ENCODE data around the gene SEPTIN11.

SEPTIN11 gene

DNA sequence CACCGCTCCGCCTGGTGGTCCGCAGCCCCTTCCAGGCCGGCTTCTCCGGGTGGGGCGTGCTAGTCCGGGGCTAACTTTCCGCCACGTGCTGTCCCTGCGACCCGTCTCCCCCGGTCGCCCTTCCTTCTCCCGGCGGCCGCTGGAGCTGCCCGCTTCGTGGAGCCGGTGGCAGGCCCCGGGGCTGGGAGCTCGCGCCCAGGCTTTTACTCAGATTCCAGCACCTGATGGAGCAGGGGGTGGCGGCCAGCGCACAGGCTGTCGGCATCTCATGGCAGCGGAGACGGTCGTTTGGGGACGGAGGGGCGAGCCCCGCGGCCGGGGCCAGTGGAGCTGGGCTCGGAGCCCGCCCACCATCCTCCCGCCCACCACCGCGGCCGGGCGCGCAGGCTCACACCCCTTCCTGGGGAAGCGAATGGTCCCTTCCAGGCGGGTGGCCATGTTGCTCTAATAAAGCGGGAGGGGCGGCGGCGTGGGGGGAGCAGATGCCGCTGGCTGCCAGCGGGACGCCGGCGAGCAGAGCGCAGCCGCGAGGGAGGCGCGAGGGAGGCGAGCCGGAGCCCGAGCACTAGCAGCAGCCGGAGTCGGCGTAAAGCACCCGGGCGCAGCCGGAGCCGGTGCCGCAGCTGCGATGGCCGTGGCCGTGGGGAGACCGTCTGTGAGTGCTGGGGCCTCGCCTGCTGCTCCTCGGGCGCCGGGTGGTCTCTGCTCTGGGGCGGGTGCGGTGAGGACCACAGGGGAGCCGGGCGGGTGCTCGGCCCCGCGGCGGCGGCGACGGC lies at the start of gene SEPTIN11:
TSS of gene SEPTIN11 (plus strand) at position 477 of the 776 bp plus-strand sequence. CDS start at position 629, 152 bp downstream.
- DNase-seq (ENCODE audit: low read depth in 2 of 2), result peak; percentile 73 to 76

DNA sequence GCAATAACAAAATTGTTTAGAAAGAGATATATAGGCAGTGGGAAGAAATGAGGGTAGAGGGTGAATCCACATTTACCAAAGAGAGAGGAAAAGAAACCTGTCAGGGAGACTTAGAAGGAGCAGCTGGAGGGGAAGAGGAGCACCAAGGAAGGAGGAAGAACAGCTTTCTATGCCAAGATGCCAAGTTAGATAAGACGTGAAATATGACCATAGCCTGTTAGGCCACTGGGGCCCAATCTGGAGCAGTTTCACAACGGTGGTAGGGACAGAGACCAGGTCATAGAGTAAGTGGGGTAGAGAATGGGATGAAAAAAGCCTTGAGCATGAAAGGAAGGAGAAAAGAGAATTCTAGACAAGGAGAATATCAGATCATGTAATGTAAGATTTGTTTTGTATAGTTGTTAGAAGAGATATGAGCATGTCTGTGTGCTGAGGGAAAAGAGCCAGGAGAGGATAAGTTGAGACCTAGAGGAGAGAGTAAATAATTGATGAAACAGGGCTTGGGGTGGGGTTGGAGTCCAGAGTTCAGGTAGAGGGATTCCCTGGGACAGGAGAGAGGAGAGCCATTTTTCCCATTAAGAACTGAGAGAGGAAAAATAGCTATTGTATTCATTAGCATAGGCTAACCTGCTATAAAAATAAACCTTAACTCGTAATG lies 47.2 kb upstream of the SEPTIN11 start:
- no peak for DNase-seq (ENCODE audit: low read depth in 2 of 2)

DNA sequence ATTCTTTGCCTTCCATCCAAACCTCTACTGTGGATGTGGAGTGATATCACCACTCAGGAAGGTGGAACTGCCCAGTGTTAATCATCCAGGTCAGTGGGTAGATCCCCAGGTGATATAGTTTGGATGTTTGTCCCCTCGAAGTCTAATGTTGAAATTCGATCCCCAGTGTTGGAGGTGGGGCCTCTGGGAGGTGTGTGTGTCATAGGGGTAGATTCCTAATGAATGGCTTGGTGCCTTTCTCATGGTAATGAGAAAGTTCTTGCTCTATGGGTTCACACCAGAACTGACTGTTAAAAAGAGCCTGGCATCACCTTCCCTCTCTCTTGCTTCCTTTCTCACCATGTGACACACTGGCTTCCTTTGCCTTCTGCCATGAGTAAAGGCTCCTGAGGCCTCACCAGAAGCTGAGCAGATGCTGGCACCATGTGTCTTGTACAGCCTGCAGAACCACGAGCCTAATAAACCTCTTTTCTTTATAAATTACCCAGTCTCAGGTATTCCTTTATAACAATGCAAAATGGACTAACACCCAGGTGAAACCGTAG lies 44.8 kb upstream of the SEPTIN11 start:
- DNase-seq (ENCODE audit: low read depth in 2 of 2), result no peak

DNA sequence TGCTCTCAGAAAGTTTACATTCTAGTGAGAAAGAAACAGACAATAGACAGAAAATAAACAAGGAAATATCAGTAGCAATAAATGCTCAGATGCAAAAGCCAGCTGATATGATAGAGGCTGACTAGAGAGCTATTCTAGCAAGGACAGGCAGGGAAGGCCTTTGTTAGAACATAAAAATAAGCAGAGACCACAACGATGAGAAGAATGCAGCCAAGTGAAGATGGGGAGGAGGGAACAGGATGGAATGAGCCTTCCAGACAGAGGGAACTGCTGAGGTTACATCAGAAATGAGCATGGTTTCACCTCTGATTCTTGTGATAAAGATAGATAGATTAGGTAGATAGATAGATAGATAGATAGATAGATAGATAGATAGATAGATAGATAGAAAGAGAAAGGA lies 44.0 kb upstream of the SEPTIN11 start:
- no peak for DNase-seq (ENCODE audit: low read depth in 2 of 2)

DNA sequence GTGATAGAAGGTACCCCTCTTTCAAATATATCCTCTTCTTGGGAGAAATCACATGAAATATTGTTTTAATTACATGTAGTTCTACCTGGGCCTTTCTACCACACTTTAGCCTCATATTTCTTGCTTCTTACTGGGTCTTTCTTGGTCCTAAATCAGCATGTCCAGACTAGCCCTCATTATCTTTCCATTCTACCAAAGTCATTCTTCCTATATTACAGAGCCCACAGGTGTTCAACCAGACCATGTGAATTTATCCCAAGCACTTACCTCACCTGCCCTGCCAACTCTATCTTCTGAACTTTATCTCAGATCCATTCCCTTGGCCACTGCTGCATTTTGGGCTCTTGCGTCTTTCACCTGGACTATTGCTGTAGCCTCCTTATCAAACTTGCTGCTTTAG lies 39.8 kb upstream of the SEPTIN11 start:
- DNase-seq (ENCODE audit: low read depth in 2 of 2), result no peak

DNA sequence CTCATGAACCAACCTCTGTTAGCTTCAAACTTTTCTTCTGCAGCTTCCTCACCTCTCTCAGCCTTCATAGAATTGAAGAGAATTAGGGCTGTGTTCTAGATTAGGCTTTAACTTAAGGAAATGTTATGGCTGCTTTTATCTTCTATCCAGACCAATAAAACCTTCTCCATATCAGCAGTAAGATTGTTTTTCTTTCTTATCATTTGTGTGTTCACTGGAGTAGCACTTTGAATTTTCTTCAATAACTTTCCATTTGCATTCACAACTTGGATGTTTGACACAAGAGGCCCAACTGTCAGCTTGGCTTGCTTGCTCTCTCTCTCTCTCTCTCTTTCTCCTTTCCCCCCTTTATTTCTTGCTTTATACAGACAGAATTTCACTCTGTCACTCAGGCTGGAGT lies 28.8 kb upstream of the SEPTIN11 start:
- DNase-seq (ENCODE audit: low read depth in 2 of 2), result no peak

DNA sequence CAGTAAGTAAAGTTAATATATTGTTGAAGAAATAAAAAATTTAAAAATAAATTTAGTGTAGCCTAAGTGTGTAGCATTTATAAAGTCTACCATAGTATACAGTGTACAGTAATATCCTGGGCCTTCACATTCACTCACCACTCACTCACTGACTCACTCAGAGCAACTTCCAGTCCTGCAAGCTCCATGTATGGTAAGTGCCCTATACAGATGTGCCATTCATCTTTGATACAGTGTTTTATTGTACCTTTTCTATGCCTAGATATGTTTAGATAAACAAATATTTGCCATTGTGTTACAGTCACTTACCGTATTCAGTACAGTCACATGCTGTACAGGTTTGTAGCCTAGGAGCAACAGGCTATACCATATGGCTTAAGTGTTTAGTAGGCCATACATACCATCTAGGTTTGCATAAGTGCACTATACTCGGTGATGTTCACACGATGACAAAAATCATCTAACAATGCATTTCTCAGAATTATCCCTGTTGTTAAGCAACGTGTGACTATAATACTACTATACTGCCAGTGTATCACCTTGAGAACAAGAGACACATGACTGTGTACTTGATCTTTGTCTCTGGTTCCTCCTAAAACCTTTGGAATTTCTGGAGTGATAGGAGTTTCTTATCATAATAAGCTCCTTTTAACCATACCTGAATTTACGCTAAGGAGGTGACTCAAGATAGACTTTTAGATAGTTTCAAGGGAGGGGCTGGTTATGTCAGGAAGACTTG lies 25.8 kb upstream of the SEPTIN11 start:
- no peak for DNase-seq (ENCODE audit: low read depth in 2 of 2)

DNA sequence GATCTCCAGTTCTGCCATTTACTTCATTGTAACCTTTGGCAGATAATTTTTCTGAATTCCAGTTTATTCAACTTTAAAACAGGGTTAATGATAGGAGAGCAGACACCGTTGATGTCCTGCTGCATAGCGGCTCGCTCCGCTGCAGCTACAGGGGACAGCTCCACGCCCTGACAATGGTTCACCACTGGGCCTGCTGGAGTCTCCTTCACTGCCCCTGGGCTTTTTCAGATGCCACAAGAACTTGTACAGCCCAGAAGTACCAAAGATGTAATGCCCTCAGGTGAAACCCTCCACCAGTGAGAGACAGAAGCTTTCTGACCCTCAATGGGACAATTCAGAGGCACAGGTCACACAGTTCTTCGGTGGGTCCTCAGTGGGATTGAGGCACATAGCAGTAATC lies 22.7 kb upstream of the SEPTIN11 start:
- DNase-seq (ENCODE audit: low read depth in 2 of 2), result no peak

DNA sequence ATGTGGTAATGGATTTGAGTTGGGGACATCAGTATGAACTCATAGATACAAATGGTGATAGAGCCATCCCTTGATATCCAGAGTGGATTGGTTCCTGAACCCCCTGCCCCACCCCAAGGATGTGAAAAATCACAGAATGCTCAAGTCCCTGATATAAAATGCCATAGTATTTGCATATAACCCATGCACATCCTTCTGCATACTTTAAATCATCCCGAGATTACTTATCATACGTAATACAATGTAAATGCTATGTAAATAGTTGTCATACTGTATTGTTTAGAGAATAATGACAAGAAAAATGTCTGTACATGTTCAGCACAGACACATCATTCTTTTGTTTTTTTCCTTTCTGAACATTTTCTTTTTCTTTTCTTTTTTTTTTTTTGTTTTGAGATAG lies 18.9 kb upstream of the SEPTIN11 start:
- DNase-seq (ENCODE audit: low read depth in 2 of 2), result no peak

DNA sequence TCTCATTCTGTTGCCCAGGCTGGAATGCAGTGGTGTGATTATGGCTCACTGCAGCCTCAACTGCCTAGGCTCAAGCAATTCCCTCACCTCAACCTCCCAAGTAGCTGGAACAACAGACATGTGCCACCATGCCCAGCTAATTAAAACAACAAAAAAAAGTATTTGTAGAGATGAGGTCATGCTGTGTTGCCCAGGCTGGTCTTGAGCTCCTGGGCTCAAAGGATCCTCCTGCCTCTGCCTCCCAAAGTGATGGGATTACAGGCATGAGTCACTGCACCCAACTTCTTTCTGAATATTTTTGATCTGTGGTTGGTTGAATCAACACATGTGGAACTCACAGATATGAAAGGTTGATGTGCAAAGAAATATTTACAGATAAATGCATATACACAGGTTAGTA lies 18.5 kb upstream of the SEPTIN11 start:
- no peak for DNase-seq (ENCODE audit: low read depth in 2 of 2)

DNA sequence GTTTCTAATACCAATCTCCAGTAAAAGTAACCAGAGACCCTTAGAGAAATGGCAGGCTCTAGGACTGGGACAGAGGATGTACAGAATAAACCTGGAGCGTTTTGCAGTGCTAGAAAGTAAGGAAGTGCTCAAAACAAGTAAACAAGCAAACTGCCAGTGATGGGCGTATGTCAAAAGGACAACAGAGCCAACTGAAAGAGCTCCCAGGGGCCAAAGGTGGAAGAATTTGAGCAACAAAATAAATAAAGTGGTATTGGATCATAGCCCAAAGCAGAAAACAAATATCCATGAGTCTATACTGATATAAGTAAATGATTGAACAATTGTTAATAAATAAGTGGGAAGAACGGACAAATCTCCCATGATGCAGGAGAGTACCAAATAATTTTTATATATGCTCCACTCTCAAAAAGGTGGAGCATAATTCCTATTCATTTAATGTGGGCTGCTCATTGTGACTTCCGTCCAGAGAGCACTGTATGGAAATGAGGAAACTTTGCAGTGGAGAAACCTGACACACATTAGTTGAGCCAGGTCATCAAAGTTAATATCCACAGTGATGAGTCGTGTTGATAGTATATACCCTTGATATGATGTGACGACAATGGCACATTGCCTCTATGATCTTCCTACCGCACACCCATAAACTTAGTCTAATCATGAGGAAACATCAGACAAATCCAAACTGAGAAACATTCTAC lies 17.8 kb upstream of the SEPTIN11 start:
- DNase-seq (ENCODE audit: low read depth in 2 of 2), result no peak

DNA sequence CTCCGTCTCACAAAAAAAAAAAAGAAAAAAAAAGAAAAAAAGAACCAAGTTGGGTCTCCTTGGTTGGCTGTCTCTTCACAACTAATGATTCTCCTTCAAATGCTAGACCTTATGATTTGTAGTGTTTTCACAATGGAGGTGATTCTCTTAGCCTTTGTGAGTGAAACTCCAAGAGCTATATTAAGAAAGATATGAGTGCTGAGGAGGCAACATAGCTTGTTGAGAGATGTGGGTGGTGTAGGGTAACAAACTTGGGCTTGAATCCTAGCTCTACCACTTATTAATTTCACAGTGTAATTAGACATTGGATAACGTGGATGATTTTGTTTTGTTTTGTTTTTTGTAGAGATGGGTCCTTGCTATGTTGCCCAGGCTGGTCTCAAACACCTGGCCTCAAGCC lies 10.4 kb upstream of the SEPTIN11 start:
- DNase-seq (ENCODE audit: low read depth in 2 of 2), result no peak

DNA sequence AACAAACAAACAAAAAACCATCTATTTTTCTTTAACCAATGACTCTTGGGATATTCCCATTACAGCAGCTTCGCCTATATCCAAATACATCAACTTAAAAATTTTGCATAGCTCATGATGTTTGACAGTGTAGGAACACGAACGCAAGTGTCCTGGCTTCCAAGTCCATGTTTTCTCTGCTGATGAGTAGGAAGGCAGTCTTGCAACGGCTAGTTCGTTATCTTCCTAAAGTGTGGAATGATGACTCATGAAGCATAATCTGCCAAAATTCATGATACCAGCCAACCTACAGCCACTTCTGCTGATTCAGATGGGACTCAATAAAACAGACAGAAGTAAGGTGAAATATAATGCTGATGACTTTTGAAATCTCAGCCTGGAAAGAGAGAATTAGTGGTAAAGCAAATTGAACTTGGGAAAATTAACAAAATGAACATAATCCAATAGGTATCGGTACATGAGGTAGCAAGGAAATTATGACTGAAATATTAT lies 6.4 kb upstream of the SEPTIN11 start:
- DNase-seq (ENCODE audit: low read depth in 2 of 2), result no peak

DNA sequence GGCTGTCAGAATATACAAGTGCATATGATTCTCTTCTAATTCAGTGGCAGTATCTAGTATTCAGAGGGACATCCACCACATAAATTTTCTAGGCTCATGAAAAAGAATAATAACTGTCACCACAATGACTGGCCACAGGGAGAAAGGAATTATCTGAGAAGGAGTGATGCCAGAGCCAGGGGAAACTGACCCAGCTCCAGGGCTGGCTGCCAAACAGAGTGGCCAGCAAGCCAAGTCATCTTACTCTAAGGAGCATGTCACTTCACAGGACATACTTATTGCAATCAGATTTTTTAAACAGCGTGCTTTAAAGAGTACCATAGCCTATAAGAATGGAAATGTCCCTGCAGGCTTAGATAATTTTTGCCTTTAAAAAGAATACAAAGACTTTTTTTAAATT lies 5.8 kb upstream of the SEPTIN11 start:
- no peak for DNase-seq (ENCODE audit: low read depth in 2 of 2)

DNA sequence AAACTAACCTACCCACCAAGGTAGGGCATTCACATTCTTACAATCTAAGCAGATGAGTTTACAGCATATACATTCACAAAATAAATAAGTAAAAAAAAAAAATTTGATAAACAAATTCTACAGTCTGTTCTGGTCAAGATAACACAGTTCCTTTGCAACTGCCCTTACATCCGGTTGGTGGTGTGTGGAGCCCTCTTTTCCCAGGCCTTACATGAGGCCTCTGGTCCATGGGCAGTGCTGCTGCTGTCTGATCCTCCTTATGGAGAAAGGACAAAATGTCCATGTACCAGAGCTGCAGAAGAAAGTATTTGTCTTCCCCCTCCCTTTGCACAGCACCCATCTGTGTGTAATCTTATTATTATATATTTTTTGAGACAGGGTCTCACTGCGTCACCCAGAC lies 2.2 kb upstream of the SEPTIN11 start:
- DNase-seq (ENCODE audit: low read depth in 2 of 2), result no peak

DNA sequence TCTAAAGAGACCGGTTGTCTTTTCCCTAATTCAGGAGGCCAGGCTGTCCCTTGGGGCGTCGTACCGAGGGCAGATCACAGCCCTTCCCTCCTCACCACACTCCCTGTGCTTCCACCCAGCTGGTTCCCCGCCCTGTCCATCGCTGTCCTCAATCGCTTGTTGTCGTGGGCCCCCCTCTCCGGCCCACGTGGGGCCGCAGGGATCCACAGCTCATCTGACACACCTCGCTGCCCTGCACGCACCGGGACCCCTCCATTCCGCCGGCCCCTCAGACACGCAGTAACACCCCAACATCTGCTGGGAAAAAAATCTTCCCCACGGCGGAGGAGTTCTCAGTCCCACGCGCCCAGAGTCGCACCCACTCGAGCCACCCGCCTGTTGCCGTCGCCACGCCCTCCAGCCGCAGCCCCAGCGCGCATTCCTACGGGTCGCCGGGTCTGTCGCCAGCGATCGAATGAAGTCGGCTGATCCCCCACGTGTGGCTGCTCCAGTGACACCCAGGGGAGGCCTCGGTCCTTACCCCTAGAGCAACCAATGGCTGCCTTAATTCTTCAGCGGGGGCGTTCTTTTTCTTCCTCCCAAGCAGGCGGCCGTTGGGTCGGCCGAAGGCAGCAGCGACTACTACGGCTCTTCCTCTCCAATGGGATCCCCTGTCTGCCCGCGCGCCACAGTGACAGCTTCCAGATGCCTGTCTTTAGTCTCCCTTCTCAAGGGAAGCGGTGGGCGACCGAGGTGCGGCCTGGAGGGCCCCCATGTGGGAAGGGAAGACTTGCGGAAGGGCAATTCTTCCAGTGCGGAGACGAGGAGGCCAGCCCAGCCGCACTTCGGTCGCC lies 893 bp upstream of the SEPTIN11 start:
- peak; percentile 33 to 49 for DNase-seq (ENCODE audit: low read depth in 2 of 2)

DNA sequence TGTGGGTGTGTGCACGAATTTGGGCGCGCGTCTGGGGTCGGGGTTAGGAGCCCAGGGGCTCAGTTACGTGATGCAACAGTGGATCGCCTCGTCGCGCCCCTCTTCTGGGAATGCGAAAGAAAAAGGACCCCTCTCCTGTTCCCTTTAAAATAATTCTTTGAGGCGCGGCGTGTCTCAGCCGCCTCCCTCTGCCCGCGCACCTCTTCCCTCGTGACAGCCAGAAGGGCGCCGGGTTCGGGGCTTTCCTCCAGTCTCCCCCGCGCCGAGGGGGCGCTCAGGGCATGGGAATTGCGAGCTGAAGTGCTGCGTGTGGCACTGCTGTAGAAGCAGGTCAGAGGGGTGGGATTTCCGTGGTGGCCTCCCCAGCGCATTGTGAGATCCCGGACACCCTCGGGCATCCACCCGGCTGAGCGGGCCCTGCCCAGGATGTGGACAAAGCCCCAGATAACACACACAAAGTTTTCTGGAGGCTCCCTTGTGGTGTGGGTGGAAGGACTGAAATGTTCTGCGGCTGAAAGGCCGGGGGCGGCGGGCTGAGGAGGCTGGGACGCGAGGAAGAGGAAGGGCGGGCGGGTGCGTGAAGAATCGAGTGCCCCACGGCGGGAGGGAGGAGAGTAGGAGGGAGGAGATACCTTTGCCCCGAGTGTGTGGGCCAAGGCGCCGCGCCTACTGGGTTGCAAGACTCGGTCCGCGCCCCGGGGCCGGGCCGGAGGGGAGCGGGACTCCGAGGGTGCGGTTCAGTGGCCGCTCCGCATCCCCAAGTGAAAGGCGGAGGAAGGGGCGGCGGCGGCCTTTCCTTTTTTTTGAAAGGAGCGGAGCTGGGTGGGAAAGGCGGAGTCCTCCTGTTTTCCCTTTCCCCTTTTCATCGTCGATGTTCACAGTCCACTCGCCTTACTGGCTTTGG lies 752 bp downstream of the SEPTIN11 start:
- DNase-seq (ENCODE audit: low read depth in 2 of 2), result peak; percentile 10 to 12

DNA sequence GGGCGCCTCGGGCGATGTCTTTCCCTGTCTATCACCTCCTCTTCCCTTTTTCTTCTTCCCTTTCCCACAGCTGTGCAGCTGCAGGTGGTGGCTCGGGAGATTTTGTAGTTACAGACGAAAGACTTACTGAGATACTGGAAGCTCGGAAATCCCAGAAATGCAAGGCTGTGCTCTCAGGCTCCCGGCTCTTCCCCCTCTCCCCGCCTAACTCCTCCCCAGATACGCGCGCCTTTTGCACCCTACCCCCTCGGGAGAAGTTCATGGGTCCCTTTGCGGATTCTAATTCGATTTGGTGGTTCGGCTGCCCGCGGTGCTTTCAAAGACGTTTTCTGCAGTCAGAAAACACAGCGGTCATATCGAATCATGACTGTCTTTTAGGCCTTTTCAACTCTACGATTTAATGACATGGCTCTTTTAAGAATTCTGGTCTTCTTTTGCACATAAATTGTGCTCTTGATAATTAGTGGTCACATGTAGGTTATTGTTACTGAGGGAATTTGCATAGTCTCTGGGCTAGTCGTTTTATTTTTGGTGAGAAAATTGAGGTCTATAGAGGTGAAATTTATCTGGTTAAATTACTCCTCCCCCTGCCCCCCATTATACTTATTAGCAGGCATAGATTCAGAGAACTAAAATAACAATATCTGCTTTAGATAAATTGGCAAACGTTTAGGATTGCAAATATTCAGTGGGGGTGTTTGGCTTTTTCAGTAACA lies 1.6 kb downstream of the SEPTIN11 start:
- no peak for DNase-seq (ENCODE audit: low read depth in 2 of 2)

DNA sequence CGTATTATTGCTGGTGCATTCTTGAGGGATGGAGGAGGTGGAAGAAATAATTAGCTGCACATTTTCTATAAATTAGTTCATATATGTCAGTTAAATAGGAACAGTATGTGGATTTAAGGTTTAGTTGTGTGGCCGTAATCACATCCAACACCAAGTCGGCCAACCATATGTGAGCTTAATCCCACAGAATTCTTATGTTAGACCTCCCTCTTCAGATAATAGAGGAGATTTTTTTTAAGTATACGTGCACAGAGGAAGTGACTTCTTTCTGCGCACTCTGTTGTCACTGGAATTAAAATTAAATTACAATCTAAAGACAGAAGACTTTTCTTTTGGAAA lies 2.1 kb downstream of the SEPTIN11 start:
- no peak for DNase-seq (ENCODE audit: low read depth in 2 of 2)
